ENCODE measurements around the gene UBE2O.

DNA sequence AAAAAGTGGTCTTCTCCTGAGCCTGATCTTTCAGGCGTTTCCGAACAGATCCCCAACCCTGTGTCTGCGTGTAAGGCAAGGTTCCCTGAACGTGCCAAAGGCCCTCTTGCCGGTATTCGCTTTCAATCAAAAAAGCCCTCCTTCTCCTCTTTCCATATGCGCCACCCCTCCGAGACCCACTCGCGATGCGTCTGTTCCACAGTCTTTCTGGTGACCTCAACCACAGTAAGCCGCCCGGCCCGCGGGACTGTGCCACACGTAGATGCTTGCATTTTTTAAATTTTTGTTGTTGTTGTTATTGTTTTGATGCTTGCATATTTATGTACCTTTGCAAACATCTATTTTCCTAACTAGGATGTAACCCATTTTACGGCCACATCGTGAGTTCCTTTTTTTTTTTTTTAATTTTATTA lies 98.6 kb downstream of the UBE2O start:
- no peak for TF ChIP-seq GATA2 (IDR thresholded peaks at IDR 0.05; ENCODE audit: low read depth, low read length)
- TF ChIP-seq GATA3 (IDR thresholded peaks at IDR 0.05; ENCODE audit: low read depth, low read length): no peak
